Measurements from ENCODE around the gene UBE2G1. TPM values are rescaled to one million over a fixed set of nuclear protein-coding genes. Genes with fewer than 3 reads are reported as not detected.

The UBE2G1 gene
- polyA plus RNA-seq, 1 donor (not counting 4 experiments of a cell fraction or from before 2014, with no cell fraction given): 86.2 TPM

- Histone ChIP-seq H3K9me3 (ENCODE audit: control insufficient read depth, low read depth, low read length) (no peaks in the 10 kb centered on the region), H3K36me3 (ENCODE audit: control insufficient read depth in 2 of 2, extremely low read depth in 1 of 2, insufficient read depth in 2 of 2, low read length in 2 of 2) (peaks cover 1 to 4% of the 10 kb centered on the region in 2 experiments), H3K4me2 (ENCODE audit: control insufficient read depth, extremely low read depth, insufficient read depth, low read depth, low read length) (peak overlapping the region; percentile 98), H3K27me3 (ENCODE audit: control insufficient read depth, extremely low read depth, insufficient read depth, low read length) (no peaks in the 10 kb centered on the region), H3K4me1 (ENCODE audit: control insufficient read depth, extremely low read depth, insufficient read depth, low read length) (peaks cover 28% of the 10 kb centered on the region), H4K20me1 (ENCODE audit: control insufficient read depth, extremely low read depth, insufficient read depth, low read length) (peaks cover 12% of the 10 kb centered on the region), H3K9ac (ENCODE audit: control insufficient read depth, extremely low read depth, insufficient read depth, low read length) (peak overlapping the region; percentile 92), H3K79me2 (ENCODE audit: control insufficient read depth, insufficient read depth, low read length) (peaks cover 66% of the 10 kb centered on the region), H3K9me1 (ENCODE audit: control insufficient read depth, extremely low read depth, insufficient read depth, low read length) (no peaks in the 10 kb centered on the region), H3K27ac (ENCODE audit: control insufficient read depth, insufficient read depth, low read length) (peak overlapping the region; percentile 88), H3K4me3 (ENCODE audit: control insufficient read depth in 2 of 3, extremely low read depth in 1 of 3, insufficient read depth in 2 of 3, low read depth in 1 of 3, low read length in 3 of 3) (peak overlapping the region; percentile 82 to 95 (median 94)), H2AFZ (ENCODE audit: control insufficient read depth, low read length) (no peak overlapping the region)
- no peak for TF ChIP-seq EZH2 (IDR thresholded peaks at IDR 0.05; ENCODE audit: low read length)
- no peak for TF ChIP-seq CTCF (optimal IDR thresholded peaks at IDR 0.05 in 1 of 3, IDR thresholded peaks at IDR 0.05 in 1 of 3, conservative IDR thresholded peaks at IDR 0.05 in 1 of 3; ENCODE audit: extremely low read depth in 1 of 3, insufficient read depth in 2 of 3, low read length in 3 of 3)
- no peak for DNase-seq (ENCODE audit: low read depth, low spot score)
- no peak for FAIRE-seq
- dilution Hi-C loops (cut with MboI; ENCODE audit: extremely low pct_ligation_motif_present, low sequenced_read_pairs): no loop called here
Observed at GRCh38 chr17:4364622-4365041, 1.8 kb downstream of the UBE2G1 start.

GRCh38 chr17:4362141-4362540 lies 4.3 kb downstream of the UBE2G1 start:
- Histone ChIP-seq H3K9me1 (ENCODE audit: control insufficient read depth, extremely low read depth, insufficient read depth, low read length) (no peaks in the 10 kb centered on the region), H3K9me3 (ENCODE audit: control insufficient read depth, low read depth, low read length) (no peaks in the 10 kb centered on the region), H3K4me2 (ENCODE audit: control insufficient read depth, extremely low read depth, insufficient read depth, low read depth, low read length) (peak overlapping the region; percentile 34), H3K9ac (ENCODE audit: control insufficient read depth, extremely low read depth, insufficient read depth, low read length) (no peak overlapping the region), H3K4me1 (ENCODE audit: control insufficient read depth, extremely low read depth, insufficient read depth, low read length) (peaks cover 44% of the 10 kb centered on the region), H3K27ac (ENCODE audit: control insufficient read depth, insufficient read depth, low read length) (no peak overlapping the region), H3K27me3 (ENCODE audit: control insufficient read depth, extremely low read depth, insufficient read depth, low read length) (no peaks in the 10 kb centered on the region), H4K20me1 (ENCODE audit: control insufficient read depth, extremely low read depth, insufficient read depth, low read length) (peaks cover 28% of the 10 kb centered on the region), H3K79me2 (ENCODE audit: control insufficient read depth, insufficient read depth, low read length) (peaks cover 91% of the 10 kb centered on the region), H2AFZ (ENCODE audit: control insufficient read depth, low read length) (no peak overlapping the region), H3K4me3 (ENCODE audit: control insufficient read depth in 2 of 3, extremely low read depth in 1 of 3, insufficient read depth in 2 of 3, low read depth in 1 of 3, low read length in 3 of 3) (no peak overlapping the region), H3K36me3 (ENCODE audit: control insufficient read depth in 2 of 2, extremely low read depth in 1 of 2, insufficient read depth in 2 of 2, low read length in 2 of 2) (peaks cover 1 to 4% of the 10 kb centered on the region in 2 experiments)
- no peak for DNase-seq (ENCODE audit: low read depth, low spot score)
- dilution Hi-C loops (cut with MboI; ENCODE audit: extremely low pct_ligation_motif_present, low sequenced_read_pairs): no loop called here
- no peak for TF ChIP-seq EZH2 (IDR thresholded peaks at IDR 0.05; ENCODE audit: low read length)
- TF ChIP-seq CTCF (optimal IDR thresholded peaks at IDR 0.05 in 1 of 3, IDR thresholded peaks at IDR 0.05 in 1 of 3, conservative IDR thresholded peaks at IDR 0.05 in 1 of 3; ENCODE audit: extremely low read depth in 1 of 3, insufficient read depth in 2 of 3, low read length in 3 of 3): peak in 2 of 3 experiments; percentile 13 to 41
- peak; percentile 39 for FAIRE-seq
